HG02852 (cell line): ENCODE results near the gene MCTP2.
"Not testable (repeated sequence)": the region's sequence is repeated elsewhere in the genome, so short reads cannot be mapped to it uniquely, and the experiment has no call there.

Source experiments
- ATAC-seq: cut with Tn5 transposase; IDR thresholded peaks from one replicate; pipeline ENCODE4 v1.9.1; 2021; ENCODE audit warnings: mild to moderate bottlenecking, moderate library complexity; ENCODE audit not compliant: unreplicated experiment

Gene MCTP2

GRCh38 chr15:94443186-94443585 is 211.8 kb downstream of the MCTP2 start:
- no peak for ATAC-seq

GRCh38 chr15:94445566-94446160 is 214.3 kb downstream of the MCTP2 start:
- ATAC-seq = no peak

GRCh38 chr15:94446441-94446840 is 215.1 kb downstream of the MCTP2 start:
- no peak for ATAC-seq

- no peak for ATAC-seq
Observed at GRCh38 chr15:94451466-94451865, 220.1 kb downstream of the MCTP2 start.

GRCh38 chr15:94453227-94453988 is 222.0 kb downstream of the MCTP2 start:
- ATAC-seq = no peak

GRCh38 chr15:94455297-94455696 is 223.9 kb downstream of the MCTP2 start:
- ATAC-seq = no peak

GRCh38 chr15:94456226-94456625 is 224.9 kb downstream of the MCTP2 start:
- no peak for ATAC-seq

GRCh38 chr15:94457661-94458060 is 226.3 kb downstream of the MCTP2 start:
- ATAC-seq = no peak

- no peak for ATAC-seq
Observed at GRCh38 chr15:94460624-94461023, 229.3 kb downstream of the MCTP2 start.

- no peak for ATAC-seq
Observed at GRCh38 chr15:94467034-94467433, 235.7 kb downstream of the MCTP2 start.

- no peak for ATAC-seq
Observed at GRCh38 chr15:94470492-94470891, 239.1 kb downstream of the MCTP2 start.

- ATAC-seq = no peak
Observed at GRCh38 chr15:94476686-94477085, 245.3 kb downstream of the MCTP2 start.

- no peak for ATAC-seq
Observed at GRCh38 chr15:94477913-94478553, 246.7 kb downstream of the MCTP2 start.

GRCh38 chr15:94478763-94479162 is 247.4 kb downstream of the MCTP2 start:
- no peak for ATAC-seq

- no peak for ATAC-seq
Observed at GRCh38 chr15:94480289-94480834, 249.0 kb downstream of the MCTP2 start.

- ATAC-seq = no peak
Observed at GRCh38 chr15:94485148-94485719, 253.9 kb downstream of the MCTP2 start.

GRCh38 chr15:94487635-94488034 is 256.3 kb downstream of the MCTP2 start:
- ATAC-seq = no peak

- no peak for ATAC-seq
Observed at GRCh38 chr15:94493176-94493575, 261.8 kb downstream of the MCTP2 start.

GRCh38 chr15:94493586-94493985 is 262.2 kb downstream of the MCTP2 start:
- not testable (repeated sequence) for ATAC-seq

- no peak for ATAC-seq
Observed at GRCh38 chr15:94494732-94495131, 263.4 kb downstream of the MCTP2 start.

- no peak for ATAC-seq
Observed at GRCh38 chr15:94503293-94503692, 271.9 kb downstream of the MCTP2 start.
